Retinal pigment epithelial cell (primary cell): ENCODE results near the gene NDUFB10.

Experiments
- DNase-seq: peaks from one replicate; pipeline ENCODE4 v3.0.0-alpha.2; 2010; ENCODE audit warnings: low read depth
- H3K4me3 ChIP-seq: 2 replicates; pipeline ENCODE4 v1.5.1; 2011; ENCODE audit warnings: mild to moderate bottlenecking, low read length, control low read depth, moderate library complexity
- TF ChIP-seq, protein P1 (sequence below): conservative IDR thresholded peaks from 2 replicates; pipeline ENCODE4 v1.5.1; 2011; ENCODE audit warnings: low read depth, low read length, control low read depth, inconsistent platforms

Gene NDUFB10

DNA sequence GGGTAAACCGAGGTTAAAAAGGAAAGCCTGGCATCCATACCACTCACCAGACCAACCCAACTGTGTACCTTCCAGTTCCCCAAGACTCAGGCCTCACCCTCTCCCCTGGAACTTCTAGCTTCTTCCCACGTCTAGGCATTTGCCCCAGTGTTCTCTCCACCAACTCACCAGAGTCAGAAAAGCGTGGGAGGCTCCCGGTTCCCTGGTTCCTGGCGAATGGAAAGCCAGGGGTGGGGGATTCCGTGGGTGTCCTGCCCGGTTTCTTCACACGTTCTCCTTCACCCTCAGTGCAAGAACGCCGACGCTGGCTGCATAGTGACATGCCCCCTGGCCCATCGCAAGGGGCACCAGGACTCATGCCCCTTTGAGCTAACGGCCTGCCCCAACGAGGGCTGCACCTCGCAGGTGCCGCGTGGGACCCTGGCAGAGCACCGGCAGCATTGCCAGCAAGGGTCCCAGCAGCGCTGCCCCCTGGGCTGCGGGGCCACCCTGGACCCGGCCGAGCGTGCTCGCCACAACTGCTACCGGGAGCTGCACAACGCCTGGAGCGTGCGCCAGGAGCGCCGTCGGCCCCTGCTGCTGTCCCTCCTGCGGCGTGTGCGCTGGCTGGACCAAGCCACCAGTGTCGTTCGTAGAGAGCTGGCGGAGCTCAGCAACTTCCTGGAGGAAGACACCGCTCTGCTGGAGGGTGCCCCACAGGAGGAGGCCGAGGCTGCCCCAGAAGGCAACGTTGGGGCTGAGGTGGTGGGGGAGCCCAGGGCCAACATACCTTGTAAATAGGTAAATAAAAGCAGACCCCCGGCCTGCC, 9.0 kb downstream of the NDUFB10 start:
- DNase-seq, result no peak
- H3K4me3 ChIP-seq, result no peak overlapping the region
- TF ChIP-seq, protein P1, sequence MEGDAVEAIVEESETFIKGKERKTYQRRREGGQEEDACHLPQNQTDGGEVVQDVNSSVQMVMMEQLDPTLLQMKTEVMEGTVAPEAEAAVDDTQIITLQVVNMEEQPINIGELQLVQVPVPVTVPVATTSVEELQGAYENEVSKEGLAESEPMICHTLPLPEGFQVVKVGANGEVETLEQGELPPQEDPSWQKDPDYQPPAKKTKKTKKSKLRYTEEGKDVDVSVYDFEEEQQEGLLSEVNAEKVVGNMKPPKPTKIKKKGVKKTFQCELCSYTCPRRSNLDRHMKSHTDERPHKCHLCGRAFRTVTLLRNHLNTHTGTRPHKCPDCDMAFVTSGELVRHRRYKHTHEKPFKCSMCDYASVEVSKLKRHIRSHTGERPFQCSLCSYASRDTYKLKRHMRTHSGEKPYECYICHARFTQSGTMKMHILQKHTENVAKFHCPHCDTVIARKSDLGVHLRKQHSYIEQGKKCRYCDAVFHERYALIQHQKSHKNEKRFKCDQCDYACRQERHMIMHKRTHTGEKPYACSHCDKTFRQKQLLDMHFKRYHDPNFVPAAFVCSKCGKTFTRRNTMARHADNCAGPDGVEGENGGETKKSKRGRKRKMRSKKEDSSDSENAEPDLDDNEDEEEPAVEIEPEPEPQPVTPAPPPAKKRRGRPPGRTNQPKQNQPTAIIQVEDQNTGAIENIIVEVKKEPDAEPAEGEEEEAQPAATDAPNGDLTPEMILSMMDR, result no peak

DNA sequence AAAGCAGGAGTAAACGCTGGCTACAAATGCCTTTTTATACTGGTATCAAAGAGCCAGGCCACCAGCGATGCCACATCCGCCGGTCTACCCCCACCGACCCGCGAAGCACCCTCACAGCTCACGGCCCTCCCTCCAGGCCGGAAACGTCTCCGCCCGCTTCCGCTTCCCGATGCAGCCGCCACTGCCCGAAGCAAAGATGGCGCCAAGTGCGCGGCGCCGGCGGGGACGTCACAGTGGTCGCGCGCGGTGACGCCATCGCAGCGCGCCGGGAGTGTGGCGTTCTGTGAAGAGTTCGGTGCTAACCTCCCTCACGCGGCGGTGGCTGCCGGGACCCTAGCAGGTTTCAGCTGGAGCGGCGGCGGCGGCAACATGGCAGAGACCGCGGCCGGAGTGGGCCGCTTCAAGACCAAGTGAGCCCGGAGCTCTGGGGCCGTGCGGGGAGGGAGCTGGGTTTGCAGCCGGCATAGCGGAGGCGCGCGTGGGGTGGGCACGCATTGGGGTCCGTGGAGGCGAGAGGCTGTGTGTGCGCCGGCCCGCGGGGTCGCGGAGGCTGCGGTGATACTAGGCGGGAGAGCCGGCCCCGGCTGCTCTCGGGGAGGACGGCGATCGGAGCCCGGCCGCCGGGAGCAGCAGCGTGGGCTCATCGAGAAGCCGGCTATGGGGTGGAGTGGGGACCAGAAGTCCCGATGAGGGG, 12.6 kb downstream of the NDUFB10 start, which contains the start of gene TBL3:
Gene TBL3 (plus strand): TSS at position 258 of the 694 bp plus-strand sequence. CDS start 112 bp downstream, at position 370.
- TF ChIP-seq, protein P1, result no peak
- peak; percentile 76 for DNase-seq
- peak within 1 kb of the TSS; percentile 79 for H3K4me3 ChIP-seq

DNA sequence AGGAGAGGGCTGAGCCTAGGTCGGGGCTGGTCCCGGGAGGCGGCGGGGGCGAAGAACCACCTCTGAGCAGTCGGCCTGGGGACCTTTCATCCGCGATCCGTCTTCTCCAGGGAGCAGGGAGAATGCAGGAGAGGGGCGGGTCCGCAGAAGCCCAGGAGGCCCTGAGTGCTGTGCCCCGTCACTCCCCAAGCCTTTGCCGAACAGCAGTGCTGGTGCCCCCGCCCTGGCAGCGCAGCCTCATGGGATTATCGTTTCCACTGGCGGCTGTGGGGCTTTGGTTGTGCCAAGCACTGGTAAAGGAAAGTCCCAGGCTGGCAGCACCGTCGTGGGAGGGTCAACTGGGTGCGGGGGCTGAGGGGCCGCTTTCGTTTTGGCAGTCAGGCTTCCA, 13.1 kb downstream of the NDUFB10 start:
- TF ChIP-seq, protein P1, result no peak
- peak overlapping the region; percentile 79 for H3K4me3 ChIP-seq
- DNase-seq, result no peak

DNA sequence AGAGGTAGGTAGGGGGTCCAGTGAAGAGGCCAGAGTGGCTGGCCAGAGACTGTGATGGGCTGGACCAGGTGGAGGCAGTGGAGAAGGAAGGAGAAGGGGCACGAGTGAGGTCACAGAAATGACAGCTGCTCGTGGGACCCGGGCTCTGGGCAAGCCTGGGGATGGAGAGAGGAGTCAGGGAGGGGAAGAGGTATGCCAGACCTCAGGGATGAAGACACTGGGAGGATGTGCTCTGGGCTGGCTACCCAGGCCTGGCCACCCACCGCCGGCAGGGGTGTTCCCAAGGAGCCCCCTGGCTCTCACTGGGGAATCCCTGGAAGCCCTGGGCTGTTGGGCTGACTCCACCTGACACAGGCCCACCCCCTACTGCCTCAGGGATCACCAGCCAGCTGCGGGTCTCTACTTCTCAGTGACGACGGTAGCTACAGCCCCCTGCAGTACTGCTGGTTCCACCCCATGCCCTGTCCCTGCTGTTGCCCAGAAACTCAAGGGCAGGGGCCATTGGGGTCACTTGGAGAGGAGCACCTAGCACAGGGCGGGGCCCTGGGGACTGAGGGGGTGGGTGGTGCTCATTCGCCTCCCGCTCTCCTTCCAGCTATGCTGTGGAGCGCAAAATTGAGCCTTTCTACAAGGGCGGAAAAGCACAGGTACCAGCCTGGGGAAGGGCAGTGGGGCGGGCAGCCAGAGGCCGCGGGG, 14.3 kb downstream of the NDUFB10 start:
- H3K4me3 ChIP-seq, result no peak overlapping the region

DNA sequence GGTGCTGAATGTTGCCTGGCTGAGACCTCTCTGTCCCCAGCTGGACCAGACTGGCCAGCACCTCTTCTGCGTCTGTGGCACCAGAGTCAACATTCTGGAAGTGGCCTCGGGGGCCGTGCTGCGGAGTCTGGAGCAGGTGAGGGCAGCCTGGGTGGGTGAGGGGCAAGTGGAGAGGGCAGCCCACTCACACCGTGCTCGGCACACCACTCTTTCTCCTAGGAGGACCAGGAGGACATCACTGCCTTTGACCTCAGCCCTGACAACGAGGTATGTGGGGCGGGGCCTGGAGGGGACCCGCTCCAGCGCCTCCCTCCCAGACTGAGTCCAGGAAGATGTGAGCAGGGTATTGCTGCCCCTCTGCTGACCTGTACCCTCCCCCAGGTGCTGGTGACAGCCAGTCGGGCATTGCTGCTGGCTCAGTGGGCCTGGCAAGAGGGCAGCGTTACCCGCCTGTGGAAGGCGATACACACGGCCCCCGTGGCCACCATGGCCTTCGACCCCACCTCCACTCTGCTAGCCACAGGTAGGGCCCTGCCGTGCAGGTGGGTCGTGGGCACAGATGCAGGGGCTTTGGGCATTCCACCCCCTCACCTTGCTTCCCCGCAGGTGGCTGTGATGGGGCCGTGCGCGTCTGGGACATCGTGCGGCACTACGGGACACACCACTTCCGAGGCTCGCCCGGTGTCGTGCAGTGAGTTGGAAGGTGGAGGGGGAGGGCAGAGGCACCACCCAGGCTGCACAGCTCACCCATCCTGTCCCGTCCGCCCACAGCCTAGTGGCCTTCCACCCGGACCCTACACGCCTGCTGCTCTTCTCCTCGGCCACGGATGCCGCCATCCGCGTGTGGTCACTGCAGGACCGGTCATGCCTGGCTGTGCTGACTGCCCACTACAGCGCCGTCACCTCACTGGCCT, 15.1 kb downstream of the NDUFB10 start:
- no peak overlapping the region for H3K4me3 ChIP-seq
- TF ChIP-seq, protein P1, result no peak
- no peak for DNase-seq

More for the DNA sequence above, 14.3 kb downstream of the NDUFB10 start:
- TF ChIP-seq, protein P1, result no peak
- no peak for DNase-seq
